Thyroid gland (tissue), 4 donors: ENCODE measurements around the gene SVOPL. TPM values are rescaled to one million over a fixed set of nuclear protein-coding genes. Genes with fewer than 3 reads are reported as not detected.

Experiments
- DNase-seq, 2 donors: peaks; one replicate each; pipeline ENCODE4 v3.0.0-alpha.2; 2019
- H3K27ac ChIP-seq, 3 donors: fragments of 200-600 bp; sonication (generic); 1 replicate in 2 of 3; 2 replicates in 1 of 3; pipeline ENCODE4 v1.5.1; 2016 to 2019; ENCODE audit warnings: mild to moderate bottlenecking in 1 of 3, moderate library complexity in 1 of 3
- H3K27me3 ChIP-seq: fragments of 200-600 bp; sonication (generic); one replicate; pipeline ENCODE4 v1.5.1; 2019
- H3K36me3 ChIP-seq, 2 donors: fragments of 200-600 bp; sonication (generic); one replicate each; pipeline ENCODE4 v1.5.1; 2016 to 2019
- H3K4me1 ChIP-seq, 2 donors: fragments of 200-600 bp; sonication (generic); one replicate each; pipeline ENCODE4 v1.5.1; 2017 to 2019
- H3K4me3 ChIP-seq, 3 donors: fragments of 200-600 bp; sonication (generic); replicated peaks in 1 of 3; 1 replicate in 2 of 3; 2 replicates in 1 of 3; pipeline ENCODE4 v1.5.1; 2016; ENCODE audit warnings: mild to moderate bottlenecking in 1 of 3
- H3K9me3 ChIP-seq: fragments of 200-600 bp; sonication (generic); one replicate; pipeline ENCODE4 v1.5.1; 2017
- CTCF ChIP-seq, 6 experiments: fragments of 200-600 bp in 3 of 6; fragments of 450-650 bp in 3 of 6; sonication (generic) in 3 of 6; IDR thresholded peaks; one replicate each; pipeline ENCODE4 v1.5.1; 2016 to 2019; ENCODE audit warnings: antibody characterized with exemption in 6 of 6, mild to moderate bottlenecking in 2 of 6, inconsistent platforms in 1 of 6, moderate library complexity in 1 of 6
- POLR2A ChIP-seq, 2 donors: fragments of 450-650 bp; IDR thresholded peaks; one replicate each; pipeline ENCODE4 v1.6.1; 2017; ENCODE audit warnings: antibody characterized with exemption in 2 of 2, mild to moderate bottlenecking in 2 of 2, moderate library complexity in 1 of 2
- WGBS, 2 donors: methylation state at CpG; one replicate each; pipeline ENCODE4 v1.1.5; 2017; 5-methylcytosine and 5-hydroxymethylcytosine counted together
- intact Hi-C: fragments of 100-400 bp; cut with DNase I; formaldehyde crosslinking; loops from one replicate; pipeline ENCODE4 v1.15.1; 2023
- total RNA-seq, 4 donors: library from RNA; depleted of rRNA; stranded (reverse); fragments of >200 nt; gene quantifications; one replicate each; pipeline ENCODE4 v1.2.3, GENCODE V29; 2016

The SVOPL gene
- total RNA-seq, 4 donors from 2014 or later, result 0.10 TPM; not detected in 3

- no peaks in the 10 kb centered on the region for H3K4me1 ChIP-seq
- TF ChIP-seq CTCF (IDR thresholded peaks at IDR 0.05) (no peak), POLR2A (IDR thresholded peaks at IDR 0.05) (no peak)
- no peak for DNase-seq
- H3K9me3 ChIP-seq, result no peaks in the 10 kb centered on the region
- 90 to 94% methylated on average over 7 of the region's 7 CpGs for WGBS, 2 donors
- H3K27ac ChIP-seq, result no peak overlapping the region
- H3K4me3 ChIP-seq, result no peak overlapping the region
- intact Hi-C loops, result no loop called here
- no peaks in the 10 kb centered on the region for H3K36me3 ChIP-seq
- H3K27me3 ChIP-seq, result no peaks in the 10 kb centered on the region
Observed at GRCh38 chr7:138745189-138745588, 44.0 kb upstream of the SVOPL start.

GRCh38 chr7:138741453-138741735 lies 40.2 kb upstream of the SVOPL start:
- Histone ChIP-seq H3K27ac (no peak overlapping the region), H3K4me3 (no peak overlapping the region), H3K27me3 (no peaks in the 10 kb centered on the region), H3K4me1 (no peaks in the 10 kb centered on the region), H3K9me3 (no peaks in the 10 kb centered on the region), H3K36me3 (no peaks in the 10 kb centered on the region)
- 92 to 94% methylated on average over 5 of the region's 5 CpGs for WGBS, 2 donors
- intact Hi-C loops, result no loop called here
- no peak for DNase-seq
- TF ChIP-seq CTCF (IDR thresholded peaks at IDR 0.05) (no peak), POLR2A (IDR thresholded peaks at IDR 0.05) (no peak)

GRCh38 chr7:138739859-138740258 lies 38.7 kb upstream of the SVOPL start:
- Histone ChIP-seq H3K4me1 (no peaks in the 10 kb centered on the region), H3K36me3 (no peaks in the 10 kb centered on the region), H3K9me3 (no peaks in the 10 kb centered on the region), H3K4me3 (no peak overlapping the region), H3K27ac (no peak overlapping the region), H3K27me3 (no peaks in the 10 kb centered on the region)
- intact Hi-C loops, result loop anchor here (5.0 kb wide), 1 partner anchor 578 kb away; no protein-coding TSS in a partner anchor
- TF ChIP-seq CTCF (IDR thresholded peaks at IDR 0.05) (no peak), POLR2A (IDR thresholded peaks at IDR 0.05) (no peak)
- 90 to 100% methylated on average over 1 of the region's 1 CpG for WGBS, 2 donors
- no peak for DNase-seq

GRCh38 chr7:138738551-138739335 lies 37.6 kb upstream of the SVOPL start:
- intact Hi-C loops, result loop anchor here (5.0 kb wide), 1 partner anchor 576 kb away; no protein-coding TSS in a partner anchor
- no peaks in the 10 kb centered on the region for H3K9me3 ChIP-seq
- H3K27ac ChIP-seq, result no peak overlapping the region
- no peaks in the 10 kb centered on the region for H3K27me3 ChIP-seq
- no peak overlapping the region for H3K4me3 ChIP-seq
- TF ChIP-seq CTCF (IDR thresholded peaks at IDR 0.05), result peak; percentile 61 to 92 (median 88)
- no peak for TF ChIP-seq POLR2A (IDR thresholded peaks at IDR 0.05)
- no peaks in the 10 kb centered on the region for H3K4me1 ChIP-seq
- peak; percentile 83 to 90 for DNase-seq
- WGBS, 2 donors, result 25 to 26% methylated on average over 14 of the region's 14 CpGs
- no peaks in the 10 kb centered on the region for H3K36me3 ChIP-seq

- Histone ChIP-seq H3K9me3 (no peaks in the 10 kb centered on the region), H3K36me3 (no peaks in the 10 kb centered on the region), H3K27ac (no peak overlapping the region), H3K4me1 (no peaks in the 10 kb centered on the region), H3K4me3 (no peak overlapping the region), H3K27me3 (no peaks in the 10 kb centered on the region)
- intact Hi-C loops, result loop anchor here (5.0 kb wide), 1 partner anchor 576 kb away; no protein-coding TSS in a partner anchor
- WGBS, 2 donors, result 68 to 72% methylated on average over 3 of the region's 3 CpGs
- no peak for DNase-seq
- TF ChIP-seq POLR2A (IDR thresholded peaks at IDR 0.05), result no peak
- TF ChIP-seq CTCF (IDR thresholded peaks at IDR 0.05), result no peak
Observed at GRCh38 chr7:138738114-138738513, 37.0 kb upstream of the SVOPL start.
